Activated CD8-positive, alpha-beta T cell treated with anti-CD3 and anti-CD28 coated beads for 36 hours (primary cell): ENCODE results near the gene WDR4. TPM values are rescaled to one million over a fixed set of nuclear protein-coding genes. Genes with fewer than 3 reads are reported as not detected.
"Not testable (repeated sequence)": the region's sequence is repeated elsewhere in the genome, so short reads cannot be mapped to it uniquely, and the experiment has no call there.

Experiments used
- ATAC-seq: fragments of 200-7000 bp; cut with Tn5 transposase; one replicate; pipeline ENCODE4 v1.10.0; 2021; ENCODE audit warnings: mild to moderate bottlenecking, moderate library complexity
- CTCF ChIA-PET: fragments of 350-600 bp; sonication (Branson Sonifier 250); formaldehyde crosslinking; loops from one replicate; lab custom pipeline; 2021; ENCODE audit warnings: antibody characterized with exemption; lab: Charles Lee
- POLR2A ChIA-PET: fragments of 350-600 bp; sonication (Branson Sonifier 250); formaldehyde crosslinking; loops from one replicate; lab custom pipeline; 2021; ENCODE audit warnings: antibody characterized with exemption; lab: Charles Lee
- DNase-seq: peaks from one replicate; pipeline ENCODE4 v3.0.0-alpha.2; 2020
- H3K27ac Mint-ChIP-seq: one replicate; pipeline ENCODE4 v1.8.0; 2021; ENCODE audit warnings: mild to moderate bottlenecking, mixed read lengths
- H3K27me3 Mint-ChIP-seq: one replicate; pipeline ENCODE4 v1.8.0; 2021; ENCODE audit warnings: mixed read lengths
- H3K36me3 Mint-ChIP-seq: one replicate; pipeline ENCODE4 v1.8.0; 2021; ENCODE audit warnings: low read depth, mixed read lengths
- H3K4me1 Mint-ChIP-seq: one replicate; pipeline ENCODE4 v1.8.0; 2021; ENCODE audit warnings: low read depth, mixed read lengths
- H3K4me3 Mint-ChIP-seq: one replicate; pipeline ENCODE4 v1.8.0; 2021; ENCODE audit warnings: mild to moderate bottlenecking, moderate library complexity, mixed read lengths
- H3K9me3 Mint-ChIP-seq: one replicate; pipeline ENCODE4 v1.8.0; 2021; ENCODE audit warnings: mixed read lengths
- CTCF ChIP-seq: fragments of 200-600 bp; IDR thresholded peaks from one replicate; pipeline ENCODE4 v1.8.0; 2022; ENCODE audit warnings: antibody characterized with exemption, mild to moderate bottlenecking
- intact Hi-C: fragments of 100-400 bp; cut with micrococcal nuclease; formaldehyde crosslinking; loops from one replicate; pipeline ENCODE4 v1.10.0; 2022
- total RNA-seq, 2 experiments: library from RNA; stranded (reverse); gene quantifications; one replicate each; pipeline ENCODE4 v1.2.3, GENCODE V29; 2021

WDR4 gene
- total RNA-seq, 2 experiments from 2014 or later: 49.8 to 53.5 TPM

DNA sequence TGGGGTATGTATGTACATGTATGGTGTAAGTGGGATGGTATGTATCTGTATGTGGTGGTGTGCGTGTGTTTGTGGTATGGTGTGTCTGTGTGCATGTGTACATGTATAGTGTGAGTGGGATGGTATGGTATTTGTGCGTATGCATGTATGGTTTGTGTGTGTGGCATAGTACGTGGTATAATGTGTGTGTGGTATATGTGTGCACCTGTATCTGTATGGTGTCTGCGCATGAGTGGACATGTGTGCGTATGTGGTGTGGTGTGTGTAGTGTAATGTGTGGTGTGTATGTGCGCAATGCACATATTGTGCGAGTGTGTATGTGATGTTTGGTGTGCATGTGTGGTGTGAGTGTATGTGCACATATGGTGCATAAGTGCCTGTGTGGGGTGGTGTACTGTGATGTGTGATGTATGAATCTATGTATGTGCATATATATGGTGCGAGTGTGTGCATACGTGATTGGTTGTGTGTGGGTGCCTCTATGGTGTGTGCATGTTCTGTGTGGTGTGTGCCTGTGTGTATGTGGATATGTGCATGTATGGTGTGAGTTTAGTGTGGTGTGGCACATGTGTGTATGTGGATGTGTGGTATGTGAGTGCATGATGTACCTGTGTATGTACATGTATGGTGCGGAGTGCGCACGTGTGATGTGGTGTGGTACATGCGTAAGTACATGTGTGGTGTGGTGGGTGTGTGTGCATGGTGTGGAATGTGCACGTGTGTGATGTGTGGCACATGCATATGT is 38.8 kb downstream of the WDR4 start:
- H3K4me1 Mint-ChIP-seq: peaks cover 2% of the 10 kb centered on the region
- DNase-seq: no peak
- H3K36me3 Mint-ChIP-seq: peaks cover 30% of the 10 kb centered on the region
- peak; percentile 9 for ATAC-seq
- intact Hi-C loops: no loop called here
- no peak overlapping the region for H3K4me3 Mint-ChIP-seq
- H3K27ac Mint-ChIP-seq: no peak overlapping the region
- H3K27me3 Mint-ChIP-seq: no peaks in the 10 kb centered on the region
- POLR2A ChIA-PET: no interaction called here
- H3K9me3 Mint-ChIP-seq: no peaks in the 10 kb centered on the region
- CTCF ChIA-PET: no interaction called here
- no peak for TF ChIP-seq CTCF

GRCh38 chr21:42839271-42840231 is 39.8 kb downstream of the WDR4 start:
- DNase-seq: no peak
- H3K36me3 Mint-ChIP-seq: peaks cover 21% of the 10 kb centered on the region
- ChIA-PET CTCF (interaction anchor here (1.1 kb wide), 1 partner anchor 247 kb away, joined by 3 read pairs; no protein-coding TSS in a partner anchor), POLR2A (interaction anchor here (0.6 kb wide), 1 partner anchor 57 kb away, joined by 3 read pairs; no protein-coding TSS in a partner anchor)
- intact Hi-C loops: no loop called here
- no peaks in the 10 kb centered on the region for H3K9me3 Mint-ChIP-seq
- H3K4me1 Mint-ChIP-seq: peaks cover 2% of the 10 kb centered on the region
- H3K27ac Mint-ChIP-seq: peak overlapping the region; percentile 48
- ATAC-seq: peak; percentile 17
- no peaks in the 10 kb centered on the region for H3K27me3 Mint-ChIP-seq
- H3K4me3 Mint-ChIP-seq: no peak overlapping the region
- TF ChIP-seq CTCF: no peak

GRCh38 chr21:42838212-42838690 is 41.1 kb downstream of the WDR4 start:
- intact Hi-C loops, H3K9me3 Mint-ChIP-seq, POLR2A ChIA-PET: not testable (repeated sequence)

DNA sequence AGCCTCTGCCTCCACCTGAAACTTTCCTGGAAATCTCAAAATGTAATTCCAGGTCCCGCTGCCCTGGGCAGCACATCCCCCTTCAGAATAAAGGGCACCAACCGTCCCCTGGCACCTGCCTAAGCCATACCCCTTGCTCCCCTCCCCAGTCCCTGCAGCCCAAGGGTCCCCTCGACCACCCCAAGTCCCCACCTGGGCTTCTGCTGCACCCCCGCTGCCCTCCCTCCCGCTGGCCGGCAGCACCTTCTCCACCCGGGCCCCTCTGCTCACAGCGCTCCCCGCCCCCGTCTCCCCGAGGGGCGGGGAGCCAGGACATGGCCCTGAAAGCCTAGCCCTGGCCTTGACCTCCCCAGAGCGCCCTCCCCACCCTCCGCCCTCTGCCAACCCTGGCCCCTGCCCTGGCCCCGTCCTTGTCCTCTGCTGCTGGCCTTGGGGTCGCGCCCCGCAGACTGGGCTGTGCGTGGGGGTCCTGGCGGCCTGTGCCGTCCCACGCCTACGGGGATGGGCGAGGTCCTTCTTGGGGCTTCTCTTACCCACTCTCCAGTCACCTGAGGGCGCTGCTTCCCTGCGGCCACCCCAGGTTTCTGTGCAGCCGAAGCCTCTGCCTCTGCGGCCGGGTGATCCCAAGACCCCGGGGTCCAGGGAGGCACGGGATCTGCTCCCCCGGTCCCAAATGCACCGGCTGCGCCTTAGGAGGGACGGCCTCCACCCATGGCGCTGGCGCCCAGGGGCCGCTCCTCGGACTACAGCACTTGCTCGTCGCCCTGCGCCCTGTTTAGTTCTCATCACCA is 41.7 kb downstream of the WDR4 start:
- intact Hi-C loops: no loop called here
- ATAC-seq (no peak), DNase-seq (no peak)
- no peaks in the 10 kb centered on the region for H3K9me3 Mint-ChIP-seq
- CTCF ChIA-PET: no interaction called here
- no peaks in the 10 kb centered on the region for H3K27me3 Mint-ChIP-seq
- H3K4me1 Mint-ChIP-seq: peaks cover 17% of the 10 kb centered on the region
- POLR2A ChIA-PET: no interaction called here
- TF ChIP-seq CTCF: no peak
- peaks cover 9% of the 10 kb centered on the region for H3K36me3 Mint-ChIP-seq
- H3K4me3 Mint-ChIP-seq: no peak overlapping the region
- H3K27ac Mint-ChIP-seq: no peak overlapping the region

More at GRCh38 chr21:42838212-42838690, 41.1 kb downstream of the WDR4 start:
- DNase-seq, ATAC-seq, H3K27ac Mint-ChIP-seq, H3K4me3 Mint-ChIP-seq, H3K27me3 Mint-ChIP-seq: not testable (repeated sequence)
- CTCF ChIA-PET: interaction anchor here (1.1 kb wide), 1 partner anchor 245 kb away, joined by 3 read pairs; no protein-coding TSS in a partner anchor
- peaks cover 10% of the 10 kb centered on the region for H3K4me1 Mint-ChIP-seq
- peaks cover 15% of the 10 kb centered on the region for H3K36me3 Mint-ChIP-seq
